IPS-18a (cell line): ENCODE measurements around the gene CEBPA.

Experiments
- H3K27ac ChIP-seq: one replicate; pipeline ENCODE4 v1.5.1; 2013; ENCODE audit warnings: low read length
- H3K27me3 ChIP-seq: one replicate; pipeline ENCODE4 v1.6.1; 2013; ENCODE audit warnings: mild to moderate bottlenecking, low read length; ENCODE audit not compliant: control insufficient read depth, insufficient read depth
- H3K36me3 ChIP-seq: one replicate; pipeline ENCODE4 v1.6.1; 2013; ENCODE audit warnings: low read depth, low read length; ENCODE audit not compliant: control insufficient read depth
- H3K4me1 ChIP-seq: one replicate; pipeline ENCODE4 v1.6.1; 2013; ENCODE audit warnings: low read depth, low read length; ENCODE audit not compliant: control insufficient read depth
- H3K4me3 ChIP-seq: one replicate; pipeline ENCODE4 v1.5.1; 2013; ENCODE audit warnings: low read length
- H3K9ac ChIP-seq: one replicate; pipeline ENCODE4 v1.6.1; 2013; ENCODE audit warnings: mild to moderate bottlenecking, low read length, moderate library complexity
- H3K9me3 ChIP-seq: one replicate; pipeline ENCODE4 v1.6.1; 2013; ENCODE audit warnings: low read depth, low read length; ENCODE audit not compliant: control insufficient read depth

Gene CEBPA

GRCh38 chr19:33261511-33262189, 40.7 kb downstream of the CEBPA start:
- no peaks in the 10 kb centered on the region for H3K36me3 ChIP-seq
- H3K27me3 ChIP-seq = no peaks in the 10 kb centered on the region
- H3K4me1 ChIP-seq = no peaks in the 10 kb centered on the region
- H3K9me3 ChIP-seq = no peaks in the 10 kb centered on the region
- H3K9ac ChIP-seq = no peak overlapping the region
- H3K27ac ChIP-seq = no peak overlapping the region
- no peak overlapping the region for H3K4me3 ChIP-seq

GRCh38 chr19:33260628-33261418, 41.5 kb downstream of the CEBPA start:
- H3K27me3 ChIP-seq = no peaks in the 10 kb centered on the region
- no peaks in the 10 kb centered on the region for H3K9me3 ChIP-seq
- no peak overlapping the region for H3K9ac ChIP-seq
- no peaks in the 10 kb centered on the region for H3K4me1 ChIP-seq
- H3K4me3 ChIP-seq = no peak overlapping the region
- no peak overlapping the region for H3K27ac ChIP-seq
- no peaks in the 10 kb centered on the region for H3K36me3 ChIP-seq

- Histone ChIP-seq H3K27ac (no peak overlapping the region), H3K9me3 (no peaks in the 10 kb centered on the region), H3K36me3 (no peaks in the 10 kb centered on the region), H3K4me3 (no peak overlapping the region), H3K9ac (no peak overlapping the region), H3K4me1 (no peaks in the 10 kb centered on the region), H3K27me3 (no peaks in the 10 kb centered on the region)
These were observed 42.8 kb downstream of the CEBPA start for GRCh38 chr19:33259539-33259938.

- Histone ChIP-seq H3K27me3 (no peaks in the 10 kb centered on the region), H3K27ac (no peak overlapping the region), H3K9ac (no peak overlapping the region), H3K4me3 (no peak overlapping the region), H3K4me1 (no peaks in the 10 kb centered on the region), H3K36me3 (no peaks in the 10 kb centered on the region), H3K9me3 (no peaks in the 10 kb centered on the region)
These were observed 44.5 kb downstream of the CEBPA start for GRCh38 chr19:33257828-33258227.

- H3K4me1 ChIP-seq = no peaks in the 10 kb centered on the region
- no peak overlapping the region for H3K9ac ChIP-seq
- no peaks in the 10 kb centered on the region for H3K9me3 ChIP-seq
These were observed 46.1 kb downstream of the CEBPA start for GRCh38 chr19:33256261-33256660.

GRCh38 chr19:33255781-33256180, 46.6 kb downstream of the CEBPA start:
- H3K4me3 ChIP-seq = no peak overlapping the region
- no peaks in the 10 kb centered on the region for H3K27me3 ChIP-seq
- no peaks in the 10 kb centered on the region for H3K4me1 ChIP-seq
- no peaks in the 10 kb centered on the region for H3K9me3 ChIP-seq
- H3K27ac ChIP-seq = no peak overlapping the region
- no peak overlapping the region for H3K9ac ChIP-seq
- H3K36me3 ChIP-seq = no peaks in the 10 kb centered on the region

More at GRCh38 chr19:33256261-33256660, 46.1 kb downstream of the CEBPA start:
- Histone ChIP-seq H3K27ac (no peak overlapping the region), H3K4me3 (no peak overlapping the region), H3K36me3 (no peaks in the 10 kb centered on the region), H3K27me3 (no peaks in the 10 kb centered on the region)

GRCh38 chr19:33254245-33254824, 48.0 kb downstream of the CEBPA start:
- no peaks in the 10 kb centered on the region for H3K9me3 ChIP-seq
- H3K9ac ChIP-seq = no peak overlapping the region
- no peaks in the 10 kb centered on the region for H3K27me3 ChIP-seq

GRCh38 chr19:33252971-33253370, 49.4 kb downstream of the CEBPA start:
- no peak overlapping the region for H3K27ac ChIP-seq
- H3K4me3 ChIP-seq = no peak overlapping the region
- no peak overlapping the region for H3K9ac ChIP-seq
- no peaks in the 10 kb centered on the region for H3K9me3 ChIP-seq
- H3K36me3 ChIP-seq = no peaks in the 10 kb centered on the region
- no peaks in the 10 kb centered on the region for H3K27me3 ChIP-seq
- H3K4me1 ChIP-seq = no peaks in the 10 kb centered on the region

More at GRCh38 chr19:33254245-33254824, 48.0 kb downstream of the CEBPA start:
- H3K36me3 ChIP-seq = no peaks in the 10 kb centered on the region
- no peaks in the 10 kb centered on the region for H3K4me1 ChIP-seq
- no peak overlapping the region for H3K27ac ChIP-seq
- H3K4me3 ChIP-seq = no peak overlapping the region

GRCh38 chr19:33252418-33252962, 49.8 kb downstream of the CEBPA start:
- Histone ChIP-seq H3K4me1 (no peaks in the 10 kb centered on the region), H3K36me3 (no peaks in the 10 kb centered on the region), H3K27ac (no peak overlapping the region), H3K27me3 (no peaks in the 10 kb centered on the region), H3K9me3 (no peaks in the 10 kb centered on the region), H3K9ac (no peak overlapping the region), H3K4me3 (no peak overlapping the region)

- Histone ChIP-seq H3K4me3 (no peak overlapping the region), H3K9me3 (no peaks in the 10 kb centered on the region), H3K27me3 (no peaks in the 10 kb centered on the region), H3K9ac (no peak overlapping the region), H3K36me3 (no peaks in the 10 kb centered on the region), H3K27ac (no peak overlapping the region), H3K4me1 (no peaks in the 10 kb centered on the region)
These were observed 50.7 kb downstream of the CEBPA start for GRCh38 chr19:33251526-33252090.

GRCh38 chr19:33251076-33251475, 51.3 kb downstream of the CEBPA start:
- Histone ChIP-seq H3K27me3 (no peaks in the 10 kb centered on the region), H3K27ac (no peak overlapping the region), H3K4me3 (no peak overlapping the region), H3K36me3 (no peaks in the 10 kb centered on the region), H3K4me1 (no peaks in the 10 kb centered on the region), H3K9ac (no peak overlapping the region), H3K9me3 (no peaks in the 10 kb centered on the region)
